ENCODE data around the gene TRIM72. TPM values are rescaled to one million over a fixed set of nuclear protein-coding genes. Genes with fewer than 3 reads are reported as not detected.

The TRIM72 gene
- polyA plus RNA-seq, 1 donor (not counting 4 experiments of a cell fraction or from before 2014, with no cell fraction given): not detected

- Histone ChIP-seq H2AFZ (ENCODE audit: control insufficient read depth, low read length) (no peak overlapping the region), H3K79me2 (ENCODE audit: control insufficient read depth, insufficient read depth, low read length) (no peaks in the 10 kb centered on the region), H3K36me3 (ENCODE audit: control insufficient read depth in 2 of 2, extremely low read depth in 1 of 2, insufficient read depth in 2 of 2, low read length in 2 of 2) (no peaks in the 10 kb centered on the region), H3K9me3 (ENCODE audit: control insufficient read depth, low read depth, low read length) (no peaks in the 10 kb centered on the region), H3K9ac (ENCODE audit: control insufficient read depth, extremely low read depth, insufficient read depth, low read length) (no peak overlapping the region), H3K4me2 (ENCODE audit: control insufficient read depth, extremely low read depth, insufficient read depth, low read depth, low read length) (no peak overlapping the region), H4K20me1 (ENCODE audit: control insufficient read depth, extremely low read depth, insufficient read depth, low read length) (no peaks in the 10 kb centered on the region), H3K9me1 (ENCODE audit: control insufficient read depth, extremely low read depth, insufficient read depth, low read length) (no peaks in the 10 kb centered on the region), H3K27ac (ENCODE audit: control insufficient read depth, insufficient read depth, low read length) (no peak overlapping the region), H3K4me3 (ENCODE audit: control insufficient read depth in 2 of 3, extremely low read depth in 1 of 3, insufficient read depth in 2 of 3, low read depth in 1 of 3, low read length in 3 of 3) (no peak overlapping the region), H3K4me1 (ENCODE audit: control insufficient read depth, extremely low read depth, insufficient read depth, low read length) (peaks cover 5% of the 10 kb centered on the region), H3K27me3 (ENCODE audit: control insufficient read depth, extremely low read depth, insufficient read depth, low read length) (no peaks in the 10 kb centered on the region)
- DNase-seq (ENCODE audit: low read depth, low spot score) (no peak), FAIRE-seq (no peak)
- TF ChIP-seq, protein P1, sequence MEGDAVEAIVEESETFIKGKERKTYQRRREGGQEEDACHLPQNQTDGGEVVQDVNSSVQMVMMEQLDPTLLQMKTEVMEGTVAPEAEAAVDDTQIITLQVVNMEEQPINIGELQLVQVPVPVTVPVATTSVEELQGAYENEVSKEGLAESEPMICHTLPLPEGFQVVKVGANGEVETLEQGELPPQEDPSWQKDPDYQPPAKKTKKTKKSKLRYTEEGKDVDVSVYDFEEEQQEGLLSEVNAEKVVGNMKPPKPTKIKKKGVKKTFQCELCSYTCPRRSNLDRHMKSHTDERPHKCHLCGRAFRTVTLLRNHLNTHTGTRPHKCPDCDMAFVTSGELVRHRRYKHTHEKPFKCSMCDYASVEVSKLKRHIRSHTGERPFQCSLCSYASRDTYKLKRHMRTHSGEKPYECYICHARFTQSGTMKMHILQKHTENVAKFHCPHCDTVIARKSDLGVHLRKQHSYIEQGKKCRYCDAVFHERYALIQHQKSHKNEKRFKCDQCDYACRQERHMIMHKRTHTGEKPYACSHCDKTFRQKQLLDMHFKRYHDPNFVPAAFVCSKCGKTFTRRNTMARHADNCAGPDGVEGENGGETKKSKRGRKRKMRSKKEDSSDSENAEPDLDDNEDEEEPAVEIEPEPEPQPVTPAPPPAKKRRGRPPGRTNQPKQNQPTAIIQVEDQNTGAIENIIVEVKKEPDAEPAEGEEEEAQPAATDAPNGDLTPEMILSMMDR (optimal IDR thresholded peaks at IDR 0.05 in 1 of 3, IDR thresholded peaks at IDR 0.05 in 1 of 3, conservative IDR thresholded peaks at IDR 0.05 in 1 of 3; ENCODE audit: extremely low read depth in 1 of 3, insufficient read depth in 2 of 3, low read length in 3 of 3): no peak
- TF ChIP-seq EZH2 (IDR thresholded peaks at IDR 0.05; ENCODE audit: low read length): no peak
- dilution Hi-C loops (cut with MboI; ENCODE audit: extremely low pct_ligation_motif_present, low sequenced_read_pairs): no loop called here
Observed at GRCh38 chr16:31206776-31207175, 7.1 kb upstream of the TRIM72 start.

GRCh38 chr16:31213342-31213741 is 577 bp upstream of the TRIM72 start:
- dilution Hi-C loops (cut with MboI; ENCODE audit: extremely low pct_ligation_motif_present, low sequenced_read_pairs): no loop called here
- Histone ChIP-seq H3K4me3 (ENCODE audit: control insufficient read depth in 2 of 3, extremely low read depth in 1 of 3, insufficient read depth in 2 of 3, low read depth in 1 of 3, low read length in 3 of 3) (no peak overlapping the region), H3K27ac (ENCODE audit: control insufficient read depth, insufficient read depth, low read length) (no peak overlapping the region), H3K36me3 (ENCODE audit: control insufficient read depth in 2 of 2, extremely low read depth in 1 of 2, insufficient read depth in 2 of 2, low read length in 2 of 2) (no peaks in the 10 kb centered on the region), H3K4me1 (ENCODE audit: control insufficient read depth, extremely low read depth, insufficient read depth, low read length) (peaks cover 9% of the 10 kb centered on the region), H3K9ac (ENCODE audit: control insufficient read depth, extremely low read depth, insufficient read depth, low read length) (no peak overlapping the region), H3K27me3 (ENCODE audit: control insufficient read depth, extremely low read depth, insufficient read depth, low read length) (peaks cover 48% of the 10 kb centered on the region), H3K4me2 (ENCODE audit: control insufficient read depth, extremely low read depth, insufficient read depth, low read depth, low read length) (no peak overlapping the region), H2AFZ (ENCODE audit: control insufficient read depth, low read length) (no peak overlapping the region), H4K20me1 (ENCODE audit: control insufficient read depth, extremely low read depth, insufficient read depth, low read length) (no peaks in the 10 kb centered on the region), H3K9me1 (ENCODE audit: control insufficient read depth, extremely low read depth, insufficient read depth, low read length) (no peaks in the 10 kb centered on the region), H3K79me2 (ENCODE audit: control insufficient read depth, insufficient read depth, low read length) (no peaks in the 10 kb centered on the region), H3K9me3 (ENCODE audit: control insufficient read depth, low read depth, low read length) (no peaks in the 10 kb centered on the region)
- DNase-seq (ENCODE audit: low read depth, low spot score) (no peak), FAIRE-seq (no peak)
- TF ChIP-seq, protein P1 (optimal IDR thresholded peaks at IDR 0.05 in 1 of 3, IDR thresholded peaks at IDR 0.05 in 1 of 3, conservative IDR thresholded peaks at IDR 0.05 in 1 of 3; ENCODE audit: extremely low read depth in 1 of 3, insufficient read depth in 2 of 3, low read length in 3 of 3): no peak
- no peak for TF ChIP-seq EZH2 (IDR thresholded peaks at IDR 0.05; ENCODE audit: low read length)
